Osteocyte (in vitro differentiated cells): ENCODE measurements around the gene DNTT. TPM values are rescaled to one million over a fixed set of nuclear protein-coding genes. Genes with fewer than 3 reads are reported as not detected.
A peak's percentile ranks its signal among the peaks of the same experiment; 100 is the strongest.

Experiments
- DNase-seq: peaks from one replicate; pipeline ENCODE4 v3.0.0; 2021; ENCODE audit warnings: mixed read lengths; ENCODE audit not compliant: unreplicated experiment; ENCODE audit errors: extremely low spot score
- H3K27ac Mint-ChIP-seq: one replicate; pipeline ENCODE4 v1.8.0; 2021; ENCODE audit warnings: mild to moderate bottlenecking, mixed read lengths; ENCODE audit not compliant: unreplicated experiment
- H3K27me3 Mint-ChIP-seq: one replicate; pipeline ENCODE4 v1.8.0; 2021; ENCODE audit warnings: mixed read lengths; ENCODE audit not compliant: unreplicated experiment
- H3K36me3 Mint-ChIP-seq: one replicate; pipeline ENCODE4 v1.8.0; 2021; ENCODE audit warnings: mixed read lengths; ENCODE audit not compliant: unreplicated experiment
- H3K4me1 Mint-ChIP-seq: one replicate; pipeline ENCODE4 v1.8.0; 2021; ENCODE audit warnings: mixed read lengths; ENCODE audit not compliant: unreplicated experiment
- H3K4me3 Mint-ChIP-seq: one replicate; pipeline ENCODE4 v1.8.0; 2021; ENCODE audit warnings: mild to moderate bottlenecking, moderate library complexity, mixed read lengths; ENCODE audit not compliant: unreplicated experiment
- H3K9me3 Mint-ChIP-seq: one replicate; pipeline ENCODE4 v1.8.0; 2021; ENCODE audit warnings: mixed read lengths; ENCODE audit not compliant: unreplicated experiment
- CTCF ChIP-seq: fragments of 200-600 bp; sonication (generic); IDR thresholded peaks from 2 replicates; pipeline ENCODE4 v1.5.0; 2021; ENCODE audit warnings: antibody characterized with exemption, mild to moderate bottlenecking, moderate library complexity
- total RNA-seq: library from RNA; stranded (reverse); gene quantifications from 2 replicates; pipeline ENCODE4 v1.2.1, GENCODE V29; 2021

DNTT gene
- total RNA-seq, 1 donor from 2014 or later, result not detected

GRCh38 chr10:96371356-96371755, 67.1 kb downstream of the DNTT start:
- no peak for TF ChIP-seq CTCF
- Mint-ChIP-seq H3K27ac (no peak overlapping the region), H3K27me3 (no peaks in the 10 kb centered on the region), H3K4me3 (no peak overlapping the region), H3K4me1 (peaks cover 9% of the 10 kb centered on the region), H3K36me3 (no peaks in the 10 kb centered on the region), H3K9me3 (no peaks in the 10 kb centered on the region)
- DNase-seq, result no peak

- no peak for TF ChIP-seq CTCF
- no peak for DNase-seq
- peaks cover 7% of the 10 kb centered on the region for H3K4me1 Mint-ChIP-seq
- no peaks in the 10 kb centered on the region for H3K36me3 Mint-ChIP-seq
- H3K4me3 Mint-ChIP-seq, result no peak overlapping the region
- no peaks in the 10 kb centered on the region for H3K27me3 Mint-ChIP-seq
- H3K27ac Mint-ChIP-seq, result no peak overlapping the region
- H3K9me3 Mint-ChIP-seq, result no peaks in the 10 kb centered on the region
Measured at GRCh38 chr10:96374004-96374403, 69.8 kb downstream of the DNTT start.

GRCh38 chr10:96374639-96374984, 70.4 kb downstream of the DNTT start:
- Mint-ChIP-seq H3K27me3 (no peaks in the 10 kb centered on the region), H3K36me3 (no peaks in the 10 kb centered on the region), H3K4me1 (peaks cover 7% of the 10 kb centered on the region), H3K27ac (no peak overlapping the region), H3K4me3 (no peak overlapping the region), H3K9me3 (no peaks in the 10 kb centered on the region)
- no peak for DNase-seq
- TF ChIP-seq CTCF, result no peak

GRCh38 chr10:96374985-96375830, 71.0 kb downstream of the DNTT start:
- peaks cover 7% of the 10 kb centered on the region for H3K4me1 Mint-ChIP-seq
- no peaks in the 10 kb centered on the region for H3K27me3 Mint-ChIP-seq
- no peaks in the 10 kb centered on the region for H3K9me3 Mint-ChIP-seq
- H3K4me3 Mint-ChIP-seq, result peak overlapping the region; percentile 48
- TF ChIP-seq CTCF, result peak; percentile 99
- DNase-seq, result peak; percentile 93
- no peak overlapping the region for H3K27ac Mint-ChIP-seq
- no peaks in the 10 kb centered on the region for H3K36me3 Mint-ChIP-seq

GRCh38 chr10:96376483-96376882, 72.2 kb downstream of the DNTT start:
- Mint-ChIP-seq H3K9me3 (no peaks in the 10 kb centered on the region), H3K4me3 (no peak overlapping the region), H3K27me3 (no peaks in the 10 kb centered on the region), H3K27ac (no peak overlapping the region), H3K4me1 (peaks cover 7% of the 10 kb centered on the region), H3K36me3 (no peaks in the 10 kb centered on the region)
- DNase-seq, result no peak
- TF ChIP-seq CTCF, result no peak
